ENCODE measurements around the gene ZDHHC16. TPM values are rescaled to one million over a fixed set of nuclear protein-coding genes. Genes with fewer than 3 reads are reported as not detected.
"Not testable (repeated sequence)": the region's sequence is repeated elsewhere in the genome, so short reads cannot be mapped to it uniquely, and the experiment has no call there.

Gene ZDHHC16
- total RNA-seq, 1 donor from 2014 or later = 35.9 TPM

DNA sequence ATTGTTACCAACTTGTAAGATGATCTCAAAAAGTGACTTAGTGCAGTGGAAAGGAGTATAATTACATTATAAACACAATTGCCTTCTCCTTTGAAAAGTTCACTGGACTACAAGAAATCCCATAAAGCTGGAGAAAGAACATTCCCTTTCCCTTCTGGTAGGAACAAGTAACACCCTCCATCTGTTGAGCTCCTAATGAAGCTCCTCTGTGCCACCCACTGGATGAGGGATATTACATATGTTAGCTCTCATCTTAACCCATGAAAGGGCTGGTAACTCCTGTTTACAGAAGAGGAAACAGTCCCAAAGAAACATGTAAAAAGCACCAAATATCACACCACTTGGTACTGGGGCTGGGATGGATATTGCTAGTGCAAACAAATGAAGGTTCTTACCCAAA lies 11.9 kb upstream of the ZDHHC16 start:
- DNase-seq (ENCODE audit: low spot score) = no peak

DNA sequence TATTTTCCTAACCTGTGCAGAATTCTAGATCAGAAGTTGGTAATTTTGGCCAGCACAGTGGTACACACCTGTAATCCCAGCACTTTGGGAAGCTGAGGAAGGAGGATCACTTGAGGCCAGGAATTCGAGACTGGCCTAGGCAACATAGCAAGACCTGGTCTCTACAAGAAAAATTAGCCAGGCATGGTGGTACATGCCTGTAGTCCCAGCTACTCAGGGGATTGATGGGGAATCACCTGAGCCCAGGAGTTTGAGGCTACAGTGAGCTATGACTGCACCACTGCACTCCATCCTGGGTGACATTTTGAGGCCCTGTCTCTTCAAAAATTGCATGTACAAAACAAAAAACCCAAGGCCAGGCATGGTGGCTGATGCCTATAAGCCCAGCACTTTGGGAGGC lies 11.4 kb upstream of the ZDHHC16 start:
- DNase-seq (ENCODE audit: low spot score) = no peak

DNA sequence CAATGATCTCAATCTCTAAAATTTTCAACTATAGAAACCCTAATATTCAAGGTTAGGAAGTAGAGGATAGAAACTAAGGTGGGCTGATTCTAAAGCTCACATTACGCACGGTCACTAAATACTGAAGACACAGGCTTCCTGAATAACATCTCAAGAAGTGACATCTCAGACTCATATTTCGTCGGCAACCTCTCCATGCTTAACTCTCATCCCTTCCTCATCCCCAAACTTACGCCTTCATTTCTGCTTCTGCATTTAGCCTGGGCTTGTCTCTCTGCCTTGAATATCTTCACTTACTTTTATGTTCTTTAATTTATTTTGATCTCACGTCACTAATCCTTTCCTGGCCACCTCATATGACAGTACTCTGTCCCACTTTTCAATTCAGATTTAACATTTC lies 10.8 kb upstream of the ZDHHC16 start:
- no peak for DNase-seq (ENCODE audit: low spot score)

DNA sequence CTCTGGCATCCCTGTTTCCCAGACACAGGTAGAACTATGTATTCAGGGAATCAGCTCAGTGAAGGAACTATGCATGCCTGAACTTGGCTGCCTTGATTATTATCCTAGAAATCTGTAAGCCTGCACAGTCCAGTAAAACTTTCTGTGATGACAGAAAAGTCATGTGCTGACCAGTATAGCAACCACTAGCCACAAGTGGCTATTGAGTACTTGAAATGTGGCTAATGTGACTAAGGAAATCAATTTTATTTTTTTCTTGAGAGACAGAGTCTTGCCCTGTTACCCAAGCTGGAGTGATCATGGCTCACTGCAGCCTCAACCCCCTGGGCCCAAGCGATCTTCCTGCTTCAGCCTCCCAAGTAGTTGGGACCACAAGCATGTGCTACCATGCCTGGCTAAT lies 3.7 kb upstream of the ZDHHC16 start:
- DNase-seq (ENCODE audit: low spot score) = no peak

DNA sequence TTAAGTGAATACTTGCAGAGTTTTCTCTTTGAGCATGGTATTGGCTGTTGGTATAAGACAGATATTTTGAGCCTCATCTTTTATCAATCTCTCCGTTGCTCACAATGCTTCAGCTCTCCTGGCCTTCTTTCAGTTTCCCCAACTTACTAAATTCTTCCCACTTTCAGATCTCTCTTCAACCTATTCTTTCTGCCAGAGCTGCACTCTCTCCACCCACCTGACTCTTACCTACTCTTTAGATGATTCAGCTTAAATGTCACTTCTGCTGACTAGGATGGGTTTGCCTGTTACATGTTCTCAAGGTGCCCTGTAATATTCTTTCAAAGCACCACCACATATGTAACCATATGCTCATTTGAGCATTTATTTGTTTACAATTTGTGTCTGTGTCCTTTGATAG lies 1.8 kb upstream of the ZDHHC16 start:
- DNase-seq (ENCODE audit: low spot score) = no peak

DNA sequence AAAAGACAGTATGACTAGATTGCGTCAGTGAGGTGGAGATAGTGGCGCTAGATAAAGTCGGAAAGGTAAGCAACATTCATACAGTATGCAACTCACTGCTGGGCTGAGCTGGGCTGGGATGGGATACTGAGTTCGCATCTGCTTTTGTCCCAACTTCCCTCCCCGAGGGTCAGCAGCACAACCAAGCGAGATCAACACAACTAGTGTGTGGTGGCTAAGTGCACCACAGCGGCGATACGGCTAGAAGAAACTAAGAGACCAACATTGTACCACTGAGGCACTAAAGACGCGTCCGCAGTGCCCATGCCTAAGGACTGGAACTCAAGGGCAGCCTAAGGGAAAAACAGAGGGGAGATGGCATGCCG lies 636 bp upstream of the ZDHHC16 start:
- DNase-seq (ENCODE audit: low spot score) = no peak

DNA sequence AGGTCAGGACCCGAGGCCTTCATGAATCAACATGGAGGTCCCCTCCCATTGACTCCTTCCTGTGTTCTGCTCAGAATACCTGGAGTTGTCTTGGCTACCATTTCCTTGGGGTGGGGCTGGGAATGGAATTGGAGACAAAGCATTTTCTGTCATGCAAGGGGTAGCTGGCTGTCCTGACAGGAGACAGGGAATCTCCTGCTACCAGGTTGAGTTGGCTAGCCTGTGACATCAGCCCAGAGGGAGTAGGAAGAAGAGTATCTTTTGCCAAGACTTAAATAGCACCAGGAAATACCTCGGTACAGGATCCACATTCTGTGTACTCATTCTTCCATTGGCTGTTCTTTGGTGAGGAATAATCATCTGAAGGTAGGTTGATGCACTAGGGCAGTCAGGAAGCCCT lies 4.9 kb downstream of the ZDHHC16 start:
- no peak for DNase-seq (ENCODE audit: low spot score)

DNA sequence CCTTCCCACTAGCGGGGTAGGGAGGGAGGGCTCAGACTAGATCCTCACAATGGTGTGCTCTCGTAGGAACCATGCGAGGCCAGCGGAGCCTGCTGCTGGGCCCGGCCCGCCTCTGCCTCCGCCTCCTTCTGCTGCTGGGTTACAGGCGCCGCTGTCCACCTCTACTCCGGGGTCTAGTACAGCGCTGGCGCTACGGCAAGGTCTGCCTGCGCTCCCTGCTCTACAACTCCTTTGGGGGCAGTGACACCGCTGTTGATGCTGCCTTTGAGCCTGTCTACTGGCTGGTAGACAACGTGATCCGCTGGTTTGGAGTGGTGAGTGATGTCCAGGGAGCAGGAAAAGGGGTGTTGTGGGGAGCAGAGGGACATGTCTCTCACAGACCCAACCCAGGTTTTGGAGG lies 5.6 kb downstream of the ZDHHC16 start:
- no peak for DNase-seq (ENCODE audit: low spot score)

DNA sequence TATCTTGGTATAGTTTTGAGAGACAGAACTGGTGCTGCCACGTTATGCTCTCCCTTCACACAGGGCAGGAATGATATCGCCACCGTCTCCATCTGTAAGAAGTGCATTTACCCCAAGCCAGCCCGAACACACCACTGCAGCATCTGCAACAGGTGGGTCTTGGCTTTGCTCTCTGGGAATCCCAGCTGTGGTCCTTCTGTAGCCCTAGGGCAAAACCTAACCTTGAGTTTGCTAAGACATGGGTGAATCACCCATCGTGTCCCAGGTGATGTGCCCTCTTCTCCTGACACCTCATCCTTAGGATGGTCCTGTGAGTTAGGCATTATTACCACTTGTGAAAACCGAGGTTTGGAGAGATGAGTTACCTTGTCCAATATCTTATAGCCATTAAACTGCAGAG lies 6.4 kb downstream of the ZDHHC16 start:
- no peak for DNase-seq (ENCODE audit: low spot score)

DNA sequence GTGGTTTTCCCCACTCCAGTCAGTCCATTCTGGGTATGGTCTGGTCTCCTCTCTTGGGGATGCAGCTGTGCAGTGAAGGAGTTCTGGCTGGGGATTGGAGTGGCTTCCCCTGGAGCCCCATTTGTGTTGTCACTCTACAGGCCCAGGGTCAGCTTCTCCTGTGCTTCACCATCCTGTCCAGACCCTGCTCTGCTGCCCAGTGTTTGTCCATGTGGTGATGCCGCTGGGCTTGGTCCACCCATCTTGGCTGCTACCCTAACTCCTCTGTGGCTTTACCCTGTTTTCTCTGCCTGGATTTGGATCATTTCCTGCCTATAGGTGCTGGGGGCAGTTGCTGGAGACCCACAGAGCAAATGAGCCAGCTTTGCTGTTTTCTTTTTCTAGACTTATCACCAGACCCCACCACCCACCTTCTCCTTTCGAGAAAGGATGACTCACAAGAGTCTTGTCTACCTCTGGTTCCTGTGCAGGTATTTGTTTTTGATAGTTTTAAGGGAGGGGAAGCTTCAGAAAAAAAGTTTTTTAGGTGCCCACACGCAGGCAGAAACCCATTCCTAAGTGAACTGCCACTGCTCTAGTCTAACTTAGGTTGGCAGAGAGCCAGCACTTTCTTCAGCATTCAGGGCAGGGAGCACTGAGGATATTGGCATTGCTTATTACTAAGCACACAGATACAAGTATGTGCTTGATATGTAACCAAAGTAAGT lies 8.5 kb downstream of the ZDHHC16 start:
- DNase-seq (ENCODE audit: low spot score) = peak; percentile 64

DNA sequence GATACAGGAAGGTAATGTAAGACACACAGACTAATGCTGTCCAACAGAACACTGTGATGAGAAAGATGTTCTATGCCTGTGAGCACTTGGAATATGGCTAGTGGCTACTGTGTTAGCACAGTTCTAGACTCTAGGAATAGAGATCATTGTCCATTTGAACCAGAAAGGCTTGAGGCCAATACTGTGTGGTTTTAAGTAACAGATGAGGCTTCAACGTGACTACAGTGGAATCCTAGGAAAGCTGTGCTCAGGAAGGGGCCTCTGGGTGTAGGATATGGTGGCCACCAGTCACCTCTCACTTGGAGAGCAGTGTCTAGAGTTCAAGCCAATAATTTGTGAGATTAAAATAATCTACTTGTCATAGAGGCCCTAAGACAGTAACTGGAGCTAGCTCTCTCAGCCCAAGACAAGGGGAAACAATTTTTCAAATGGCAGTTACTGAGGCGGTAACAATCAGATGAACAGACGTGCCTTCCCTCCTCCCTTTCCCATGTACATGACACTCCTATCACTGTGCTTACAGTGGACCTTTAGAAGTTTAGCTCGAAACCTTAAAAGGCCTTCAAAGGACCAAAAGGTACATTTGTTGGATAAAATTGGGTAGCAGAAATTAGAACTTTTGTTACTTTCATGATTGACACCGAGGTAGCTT lies 10.2 kb downstream of the ZDHHC16 start:
- DNase-seq (ENCODE audit: low spot score) = no peak

DNA sequence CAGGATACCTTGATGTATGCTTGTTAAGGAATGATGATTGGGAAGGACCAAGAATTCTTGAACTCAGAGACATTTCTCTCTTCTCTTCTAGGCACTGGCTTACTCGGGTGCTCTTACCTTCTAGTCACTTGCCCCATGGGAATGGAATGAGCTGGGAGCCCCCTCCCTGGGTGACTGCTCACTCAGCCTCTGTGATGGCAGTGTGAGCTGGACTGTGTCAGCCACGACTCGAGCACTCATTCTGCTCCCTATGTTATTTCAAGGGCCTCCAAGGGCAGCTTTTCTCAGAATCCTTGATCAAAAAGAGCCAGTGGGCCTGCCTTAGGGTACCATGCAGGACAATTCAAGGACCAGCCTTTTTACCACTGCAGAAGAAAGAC lies 10.7 kb downstream of the ZDHHC16 start:
- DNase-seq (ENCODE audit: low spot score) = no peak

DNA sequence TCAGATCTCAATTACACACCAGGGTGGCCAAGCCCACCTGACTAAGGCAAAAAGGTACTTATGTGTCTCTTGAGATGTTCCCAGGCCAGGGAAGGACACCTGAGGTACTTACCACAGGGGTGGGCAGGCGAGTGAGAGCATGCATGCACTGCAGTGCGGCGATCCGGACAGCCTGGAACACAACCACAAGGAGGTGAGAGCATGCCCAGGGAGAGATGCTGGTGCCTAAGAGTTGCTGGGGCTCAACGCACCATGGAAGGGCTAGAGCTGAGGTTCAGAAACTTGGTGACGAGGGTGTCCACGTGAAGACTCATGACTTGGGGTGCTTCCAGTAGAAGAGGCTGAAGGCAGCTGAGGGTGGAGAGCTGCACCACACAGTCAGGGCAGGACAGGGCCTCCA lies 13.1 kb downstream of the ZDHHC16 start:
- DNase-seq (ENCODE audit: low spot score) = no peak

DNA sequence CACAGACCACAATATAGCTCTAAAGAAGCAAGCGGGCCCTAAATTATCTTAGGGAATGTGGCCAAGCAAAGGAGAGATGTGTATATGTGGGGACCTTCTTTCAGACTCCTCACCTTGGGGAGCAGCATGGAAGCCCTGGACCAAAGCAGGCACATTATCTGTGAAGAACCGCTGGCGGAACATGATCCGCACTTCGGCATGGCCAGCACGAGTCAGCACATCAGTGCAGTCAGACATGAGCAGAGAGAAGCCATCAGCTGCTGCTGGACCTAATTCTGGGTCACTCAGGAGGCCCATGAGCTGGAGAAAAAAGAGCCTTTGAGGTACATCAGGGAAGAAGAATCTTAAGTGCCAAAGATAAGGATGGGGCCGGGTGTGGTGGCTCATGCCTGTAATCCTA lies 14.0 kb downstream of the ZDHHC16 start:
- no peak for DNase-seq (ENCODE audit: low spot score)

DNA sequence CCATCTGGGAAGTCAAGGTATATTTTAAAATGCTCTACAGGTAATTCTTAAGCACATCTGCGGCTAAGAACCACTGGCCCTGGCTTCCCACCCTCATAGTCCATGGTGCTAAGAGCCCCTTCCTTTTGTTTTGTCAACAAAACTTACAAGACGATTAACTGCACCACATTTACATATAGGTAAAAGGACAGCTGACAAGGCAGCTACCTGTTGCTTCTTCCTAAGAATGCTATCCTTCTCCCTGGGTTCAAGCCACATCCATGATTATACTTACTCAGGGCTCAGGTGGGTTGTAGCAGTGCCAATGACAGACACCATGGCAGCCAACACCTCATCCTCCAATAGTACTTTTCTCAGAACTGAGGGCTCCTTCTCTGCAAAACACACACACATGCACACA lies 16.3 kb downstream of the ZDHHC16 start:
- DNase-seq (ENCODE audit: low spot score) = no peak

DNA sequence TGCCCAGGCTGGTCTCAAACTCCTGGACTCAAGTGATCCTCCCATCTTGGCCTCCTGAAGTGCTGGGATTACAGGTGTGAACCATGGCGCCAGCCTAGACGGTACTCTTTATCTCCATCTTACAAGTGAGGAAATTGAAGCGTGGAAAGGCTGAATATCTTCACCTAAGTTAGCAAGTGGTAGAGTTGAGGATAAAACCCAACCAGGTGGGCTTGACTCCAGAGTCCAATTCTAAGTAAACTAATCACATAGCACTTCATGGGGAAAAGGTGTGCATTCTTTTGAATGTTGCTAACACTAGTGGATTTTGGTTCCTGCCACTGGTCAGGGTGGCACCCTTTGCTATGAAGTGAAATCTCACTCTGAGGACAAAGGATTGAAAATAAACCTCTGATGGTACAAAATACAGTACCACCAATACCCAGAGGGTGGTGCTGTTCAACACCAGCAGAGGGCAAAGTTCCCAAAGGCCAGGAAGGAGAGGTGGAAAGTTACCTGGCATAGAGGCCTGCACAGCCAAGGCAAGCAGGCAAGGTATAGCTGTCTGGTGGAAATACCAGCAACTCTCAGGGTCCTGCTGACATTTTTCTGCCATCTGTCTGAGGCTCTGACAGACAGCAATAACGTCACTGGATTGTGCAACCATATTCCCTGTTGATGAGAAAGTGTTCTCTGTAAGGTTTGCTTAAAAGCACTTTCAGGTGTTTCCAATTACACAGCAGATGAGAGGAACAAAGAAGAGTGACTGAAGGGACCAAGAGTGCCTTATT lies 17.6 kb downstream of the ZDHHC16 start:
- peak; percentile 42 for DNase-seq (ENCODE audit: low spot score)

DNA sequence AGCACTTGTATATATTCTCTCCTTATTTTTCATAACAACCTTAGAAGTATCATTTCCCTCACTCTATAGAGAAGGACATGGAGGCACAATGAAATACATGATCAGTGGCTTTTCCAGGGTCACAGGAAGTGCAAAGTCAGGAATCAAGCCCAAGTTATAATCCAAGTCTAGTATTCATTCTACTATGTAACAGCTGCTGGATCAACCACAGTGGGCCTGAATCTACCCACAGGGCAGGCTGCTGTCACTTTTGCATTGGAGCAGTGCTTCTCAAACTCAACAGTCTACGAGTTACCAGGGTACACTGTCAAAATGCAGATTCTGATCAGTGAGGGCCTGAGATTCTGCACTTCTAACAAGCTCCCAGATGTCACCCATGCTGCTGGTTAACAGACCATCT lies 18.3 kb downstream of the ZDHHC16 start:
- no peak for DNase-seq (ENCODE audit: low spot score)

DNA sequence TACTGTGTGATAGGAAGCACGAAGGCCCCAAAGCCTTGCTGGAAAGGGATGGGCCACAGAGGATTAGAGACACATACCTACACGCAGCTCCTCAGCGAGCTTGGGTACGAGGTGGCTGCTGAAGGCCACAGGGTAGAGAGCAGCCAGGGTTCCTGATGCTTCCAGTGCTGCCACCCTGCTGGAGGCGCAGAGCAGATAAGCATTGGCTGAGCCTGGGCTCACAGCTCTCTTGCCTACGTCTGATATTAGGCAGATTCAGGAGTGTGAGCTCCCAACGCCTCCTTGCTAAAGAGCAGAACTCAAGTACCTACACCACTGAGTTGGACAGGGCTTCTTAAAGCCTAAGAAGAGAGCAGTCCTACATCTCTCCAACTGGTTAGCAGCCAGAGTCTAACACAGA lies 20.0 kb downstream of the ZDHHC16 start:
- DNase-seq (ENCODE audit: low spot score) = no peak

DNA sequence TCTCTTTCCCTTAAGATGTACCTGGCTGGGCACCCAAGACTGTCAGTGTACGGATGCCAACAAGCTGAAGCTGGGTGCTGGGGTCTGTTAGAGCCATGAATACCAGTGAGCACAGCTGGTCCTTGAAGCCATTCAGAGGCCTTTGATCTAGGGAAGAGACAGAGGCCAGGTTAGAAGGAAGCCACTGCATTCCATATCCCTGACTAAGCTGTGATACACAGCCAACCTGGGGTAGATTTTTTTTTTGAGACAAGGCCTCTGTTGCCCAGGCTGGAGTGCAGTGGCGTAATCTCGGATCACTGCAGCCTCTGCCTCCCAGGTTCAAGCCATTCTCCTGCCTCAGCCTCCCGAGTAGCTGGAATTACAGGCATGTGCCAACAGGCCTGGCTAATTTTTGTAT lies 20.8 kb downstream of the ZDHHC16 start:
- DNase-seq (ENCODE audit: low spot score) = no peak

DNA sequence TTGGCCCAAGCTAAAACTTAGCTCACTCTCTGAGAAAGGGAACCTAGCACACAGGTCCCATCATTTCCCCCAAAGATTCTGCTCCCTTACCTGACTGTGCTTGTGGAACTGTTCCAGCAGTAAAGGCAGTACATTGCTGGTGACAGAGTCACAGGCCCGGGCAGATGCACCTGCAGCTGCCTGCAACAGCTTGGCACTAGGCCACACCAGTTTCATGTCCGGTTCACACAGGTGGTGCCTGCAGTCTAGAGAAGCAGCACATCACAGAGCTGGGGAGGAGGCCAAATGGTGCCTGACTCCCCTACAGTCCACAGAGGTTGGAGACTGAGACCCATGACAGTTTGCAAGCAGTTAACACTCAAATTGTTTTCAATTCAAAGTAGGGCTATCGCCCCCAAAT lies 22.2 kb downstream of the ZDHHC16 start:
- DNase-seq (ENCODE audit: low spot score) = no peak

DNA sequence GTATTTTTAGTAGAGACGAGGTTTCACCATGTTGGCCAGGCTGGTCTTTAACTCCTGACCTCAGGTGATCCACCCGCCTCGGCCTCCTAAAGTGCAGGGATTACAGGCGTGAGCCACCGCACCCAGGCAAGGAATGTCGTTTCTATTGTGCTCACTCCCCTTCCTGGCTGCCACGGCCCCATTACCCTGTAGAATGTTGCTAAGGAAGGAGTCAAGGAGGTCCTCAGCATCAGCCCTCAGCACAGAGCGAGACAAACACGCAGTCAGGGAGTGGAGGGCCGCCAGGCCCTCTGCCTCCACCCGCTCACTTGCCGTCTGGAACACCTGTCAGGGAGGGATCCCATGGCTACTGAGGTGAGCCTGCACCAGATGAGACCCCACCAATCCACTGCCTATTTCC lies 22.8 kb downstream of the ZDHHC16 start:
- not testable (repeated sequence) for DNase-seq (ENCODE audit: low spot score)

DNA sequence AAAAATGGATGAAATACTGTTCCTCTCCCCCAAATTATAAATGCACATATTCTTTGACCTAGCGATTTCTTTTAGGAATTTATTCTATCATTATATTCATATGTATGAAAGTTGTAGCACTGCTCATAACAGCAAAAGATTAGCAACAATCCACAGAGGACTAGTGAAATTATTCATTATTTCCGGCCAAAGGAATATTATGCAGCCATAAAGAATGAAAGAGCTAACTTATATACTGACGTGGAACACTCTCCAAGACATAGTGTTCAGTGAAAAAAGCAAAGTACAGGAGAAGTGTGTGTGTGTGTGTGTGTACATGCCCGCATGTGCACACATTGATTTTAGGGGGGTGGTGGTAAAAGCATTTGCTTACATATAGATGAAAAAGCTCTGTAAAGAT lies 28.9 kb downstream of the ZDHHC16 start:
- DNase-seq (ENCODE audit: low spot score) = no peak

DNA sequence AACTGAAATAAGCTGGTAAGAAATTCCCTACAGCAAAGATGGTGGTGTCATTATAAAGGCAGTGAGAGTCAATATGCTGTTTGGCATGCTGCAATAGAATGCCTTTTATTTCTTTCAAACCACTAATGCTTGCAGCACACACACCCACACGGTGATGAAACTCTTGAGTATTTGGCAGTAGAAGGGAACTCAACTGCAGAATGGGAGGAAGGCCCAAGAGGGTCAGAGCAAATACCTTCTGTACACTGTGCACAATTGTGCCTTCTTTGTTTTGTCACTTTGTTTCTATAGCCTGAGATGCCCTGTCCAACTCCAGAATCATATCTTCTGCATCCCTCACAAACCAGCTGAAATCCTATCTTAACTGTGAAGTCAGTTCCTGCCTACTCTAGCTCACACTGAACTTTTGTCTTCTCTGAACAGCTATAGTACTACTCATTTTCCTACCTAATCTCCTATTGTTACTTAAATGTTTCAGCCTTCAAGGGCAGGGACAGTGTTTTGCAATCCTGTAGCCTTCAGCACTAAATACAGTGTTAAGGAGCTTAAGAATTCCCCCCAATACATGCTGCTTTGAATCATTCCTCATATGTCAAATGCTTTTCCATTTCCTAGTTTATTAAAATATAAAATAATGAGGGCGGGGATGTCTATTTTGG lies 30.1 kb downstream of the ZDHHC16 start:
- DNase-seq (ENCODE audit: low spot score) = no peak
